ENCODE measurements around the gene CNOT3.
A peak's percentile ranks its signal among the peaks of the same experiment; 100 is the strongest.

- TF ChIP-seq CTCF (IDR thresholded peaks at IDR 0.05) (no peak), POLR2AphosphoS5 (IDR thresholded peaks at IDR 0.05) (peak; percentile 54)
These were observed 41.2 kb downstream of the CNOT3 start for GRCh38 chr19:54178581-54179261.

Measured in prostate gland (tissue), 2 donors.